H1 (cell line): Measurements from ENCODE around the gene LRTM2. TPM values are rescaled to one million over a fixed set of nuclear protein-coding genes. Genes with fewer than 3 reads are reported as not detected.

Source experiments
- CTCF ChIA-PET: fragments of 300-600 bp; sonication (Branson Sonifier 250); formaldehyde crosslinking; loops from one replicate; lab custom pipeline; 2021; ENCODE audit not compliant: partially characterized antibody; lab: Charles Lee
- POLR2A ChIA-PET: fragments of 300-600 bp; sonication (Branson Sonifier 250); formaldehyde crosslinking; loops from one replicate; lab custom pipeline; 2021; ENCODE audit warnings: inconsistent platforms; ENCODE audit not compliant: partially characterized antibody; lab: Charles Lee
- DNase-seq, 2 experiments: peaks; one replicate each; pipeline versions ENCODE4 v3.0.0 to v3.0.0-alpha.2; 2010 to 2022; ENCODE audit warnings: low spot score in 2 of 2, low read depth in 1 of 2, mixed read lengths in 1 of 2
- FAIRE-seq: peaks from 2 replicates; lab custom pipeline; 2011; peaks lifted over from hg19 to GRCh38; lab: Jason Lieb, UNC
- H2AFZ ChIP-seq: 2 replicates; pipeline ENCODE4 v1.8.1; 2012; ENCODE audit warnings: low read length, inconsistent platforms
- H2AK5ac ChIP-seq: 2 replicates; pipeline ENCODE4 v1.6.1; 2013; ENCODE audit warnings: low read depth, low read length
- H2BK120ac ChIP-seq: replicated peaks from 2 replicates; pipeline ENCODE3; 2013; ENCODE audit warnings: low read depth, low read length, inconsistent platforms
- H2BK12ac ChIP-seq: 2 replicates; pipeline ENCODE4 v1.6.1; 2013; ENCODE audit warnings: low read depth, low read length
- H2BK15ac ChIP-seq: 2 replicates; pipeline ENCODE4 v1.6.1; 2013; ENCODE audit warnings: low read length
- H2BK20ac ChIP-seq: 2 replicates; pipeline ENCODE4 v1.6.1; 2013; ENCODE audit warnings: low read length
- H2BK5ac ChIP-seq: 2 replicates; pipeline ENCODE4 v1.6.1; 2013; ENCODE audit warnings: low read depth, low read length
- H3K14ac ChIP-seq: 2 replicates; pipeline ENCODE4 v1.6.1; 2013; ENCODE audit warnings: inconsistent platforms; ENCODE audit not compliant: insufficient read length
- H3K18ac ChIP-seq: 2 replicates; pipeline ENCODE4 v1.6.1; 2013; ENCODE audit warnings: low read length; ENCODE audit errors: extremely low read depth
- H3K23ac ChIP-seq: 2 replicates; pipeline ENCODE4 v1.6.1; 2013; ENCODE audit warnings: inconsistent platforms; ENCODE audit not compliant: insufficient read length
- H3K23me2 ChIP-seq: 2 replicates; pipeline ENCODE4 v1.6.1; 2013; ENCODE audit warnings: low read depth, low read length
- H3K27ac ChIP-seq: 2 replicates; pipeline ENCODE4 v1.6.1; 2011; ENCODE audit warnings: low read depth, low read length, inconsistent platforms
- H3K27me3 ChIP-seq, 4 experiments: replicated peaks in 1 of 4; 1 replicate in 1 of 4; 2 replicates in 3 of 4; pipeline versions ENCODE4 v1.6.1 to v1.8.1; 2011 to 2013; ENCODE audit warnings: low read length in 3 of 4, mild to moderate bottlenecking in 3 of 4, inconsistent platforms in 2 of 4, mixed read lengths in 2 of 4, moderate library complexity in 1 of 4; ENCODE audit not compliant: control insufficient read depth in 3 of 4, insufficient read depth in 3 of 4; ENCODE audit errors: extremely low read depth in 1 of 4
- H3K36me3 ChIP-seq, 4 experiments: 2 replicates each; pipeline versions ENCODE4 v1.6.1 to v1.8.1; 2011 to 2013; ENCODE audit warnings: mild to moderate bottlenecking in 4 of 4, low read length in 3 of 4, moderate library complexity in 2 of 4, control low read depth in 1 of 4, inconsistent platforms in 1 of 4; ENCODE audit not compliant: insufficient read depth in 4 of 4, control insufficient read depth in 2 of 4
- H3K4ac ChIP-seq: replicated peaks from 2 replicates; pipeline ENCODE3; 2013; ENCODE audit warnings: low read length, low read depth, mixed read lengths, inconsistent platforms; ENCODE audit not compliant: insufficient read length
- H3K4me1 ChIP-seq, 4 experiments: replicated peaks in 1 of 4; 1 replicate in 1 of 4; 2 replicates in 3 of 4; pipeline versions ENCODE4 v1.6.1 to v1.8.1; 2011 to 2013; ENCODE audit warnings: low read length in 3 of 4, inconsistent platforms in 2 of 4, mixed read lengths in 1 of 4; ENCODE audit not compliant: insufficient read depth in 4 of 4, control insufficient read depth in 3 of 4
- H3K4me2 ChIP-seq, 2 experiments: 2 replicates each; pipeline versions ENCODE4 v1.6.1 to v1.8.1; 2011 to 2013; ENCODE audit warnings: low read depth in 2 of 2, low read length in 2 of 2, control low read depth in 1 of 2, inconsistent platforms in 1 of 2, mild to moderate bottlenecking in 1 of 2; ENCODE audit not compliant: insufficient read depth in 1 of 2
- H3K4me3 ChIP-seq, 4 experiments: fragments of 200-600, 300-600 bp in 1 of 4; sonication (generic), shearing (Covaris generic), sonication (Bioruptor Twin) in 1 of 4; 2 replicates each; pipeline versions ENCODE4 v1.5.1 to v1.8.1; 2011 to 2016; ENCODE audit warnings: low read length in 4 of 4, low read depth in 3 of 4, control low read depth in 2 of 4, inconsistent platforms in 2 of 4, mild to moderate bottlenecking in 2 of 4, mixed read lengths in 1 of 4, moderate library complexity in 1 of 4; ENCODE audit not compliant: insufficient read depth in 2 of 4; ENCODE audit errors: extremely low read depth in 1 of 4
- H3K56ac ChIP-seq: replicated peaks from 2 replicates; pipeline ENCODE3; 2013; ENCODE audit warnings: low read depth, mild to moderate bottlenecking, mixed read lengths, low read length, inconsistent platforms; ENCODE audit not compliant: insufficient read length
- H3K79me1 ChIP-seq: 2 replicates; pipeline ENCODE4 v1.6.1; 2013; ENCODE audit warnings: low read depth, low read length, control low read depth
- H3K79me2 ChIP-seq, 2 experiments: 2 replicates each; pipeline versions ENCODE4 v1.6.1 to v1.8.1; 2012 to 2013; ENCODE audit warnings: low read length in 2 of 2, mild to moderate bottlenecking in 2 of 2, inconsistent platforms in 1 of 2; ENCODE audit not compliant: insufficient read depth in 2 of 2, control insufficient read depth in 1 of 2
- H3K9ac ChIP-seq, 4 experiments: replicated peaks in 1 of 4; 1 replicate in 1 of 4; 2 replicates in 3 of 4; pipeline versions ENCODE4 v1.6.1 to v1.8.1; 2011 to 2013; ENCODE audit warnings: low read depth in 3 of 4, low read length in 3 of 4, control low read depth in 2 of 4, mild to moderate bottlenecking in 2 of 4, moderate library complexity in 2 of 4, inconsistent platforms in 1 of 4; ENCODE audit errors: extremely low read depth in 1 of 4
- H3K9me3 ChIP-seq, 2 experiments: 2 replicates each; pipeline versions ENCODE4 v1.6.1 to v1.8.1; 2012 to 2013; ENCODE audit warnings: mild to moderate bottlenecking in 2 of 2, moderate library complexity in 2 of 2, control low read depth in 1 of 2, inconsistent platforms in 1 of 2, low read depth in 1 of 2, low read length in 1 of 2, mixed read lengths in 1 of 2; ENCODE audit not compliant: insufficient read depth in 2 of 2
- H4K20me1 ChIP-seq, 2 experiments: replicated peaks in 1 of 2; 2 replicates each; pipeline versions ENCODE3 to v1.8.1; 2011 to 2013; ENCODE audit warnings: inconsistent platforms in 2 of 2, low read length in 2 of 2, mild to moderate bottlenecking in 1 of 2; ENCODE audit not compliant: insufficient read depth in 2 of 2, control insufficient read depth in 1 of 2
- H4K5ac ChIP-seq: 2 replicates; pipeline ENCODE4 v1.6.1; 2013; ENCODE audit warnings: low read length, low read depth, mixed read lengths, inconsistent platforms; ENCODE audit not compliant: insufficient read length
- H4K8ac ChIP-seq: 2 replicates; pipeline ENCODE4 v1.8.0; 2013; ENCODE audit warnings: mild to moderate bottlenecking, moderate library complexity, low read length, inconsistent platforms; ENCODE audit not compliant: insufficient read depth; ENCODE audit errors: extremely low read depth
- H4K91ac ChIP-seq: replicated peaks from 2 replicates; pipeline ENCODE3; 2013; ENCODE audit warnings: low read length, mixed read lengths, inconsistent platforms; ENCODE audit not compliant: insufficient read length
- ASH2L ChIP-seq: fragments of 200-600, 300-600 bp; sonication (generic); IDR thresholded peaks from one replicate; pipeline ENCODE4 v1.7.1; 2017; ENCODE audit warnings: low read length
- CTBP2 ChIP-seq: IDR thresholded peaks from 2 replicates; pipeline ENCODE4 v1.7.0; 2011; ENCODE audit warnings: borderline replicate concordance, mild to moderate bottlenecking, moderate library complexity, mixed read lengths, low read length; ENCODE audit not compliant: insufficient read depth, insufficient read length
- GABPA ChIP-seq: IDR thresholded peaks from 2 replicates; pipeline ENCODE4 v1.6.1; 2011; ENCODE audit warnings: mild to moderate bottlenecking, low read length, moderate library complexity, borderline replicate concordance; ENCODE audit not compliant: insufficient read depth
- HDAC2 ChIP-seq, 2 experiments: fragments of 300-600 bp in 1 of 2; sonication (generic) in 1 of 2; IDR thresholded peaks; 2 replicates each; pipeline ENCODE4 v1.6.1; 2011 to 2012; ENCODE audit warnings: low read depth in 2 of 2, low read length in 2 of 2, mild to moderate bottlenecking in 2 of 2, moderate library complexity in 2 of 2, borderline replicate concordance in 1 of 2, inconsistent platforms in 1 of 2
- SIN3A ChIP-seq, 2 experiments: IDR thresholded peaks in 1 of 2; conservative IDR thresholded peaks in 1 of 2; 2 replicates each; pipeline ENCODE4 v1.6.1; 2011 to 2012; ENCODE audit warnings: low read length in 2 of 2, improper control_type of control experiment in 1 of 2, low read depth in 1 of 2, mild to moderate bottlenecking in 1 of 2
- TBP ChIP-seq: IDR thresholded peaks from 2 replicates; pipeline ENCODE4 v1.6.1; 2011; ENCODE audit warnings: low read depth, low read length, improper control_type of control experiment
- TCF12 ChIP-seq: IDR thresholded peaks from 2 replicates; pipeline ENCODE4 v1.6.1; 2011; ENCODE audit warnings: low read depth, mild to moderate bottlenecking, low read length
- WGBS, 2 experiments: shearing (Covaris generic) in 1 of 2; methylation state at CpG; one replicate each; pipeline versions ENCODE4 v1.1.6 to v1.1.7; 2013 to 2015; ENCODE audit warnings: low lambda C conversion rate in 2 of 2, mixed read lengths in 2 of 2, inconsistent platforms in 1 of 2, low coverage in 1 of 2, missing lambda C conversion rate in 1 of 2; ENCODE audit not compliant: insufficient replicate concordance in 2 of 2, insufficient coverage in 1 of 2, insufficient read length in 1 of 2; ENCODE audit errors: extremely low coverage in 1 of 2, missing lambda C conversion rate in 1 of 2; 5-methylcytosine and 5-hydroxymethylcytosine counted together
- polyA plus RNA-seq, 7 experiments: library from polyadenylated mRNA; depleted of rRNA in 3 of 7; stranded (reverse) in 5 of 7; unstranded in 2 of 7; fragments of >200 nt in 5 of 7; fragments of 200-250 nt in 2 of 7; gene quantifications; 1 replicate in 5 of 7; 2 replicates in 1 of 7; 4 replicates in 1 of 7; pipeline versions ENCODE4 v1.2.1 to v1.2.3, GENCODE V29; 2011 to 2013; ENCODE audit warnings: missing spikeins in 2 of 7, mixed read lengths in 2 of 7
- total RNA-seq: library from RNA; stranded (reverse); fragmentation: NEBNext Ultra II Directional; extraction: Animal tissue kit (Norgen Biotek cat#: 25700); gene quantifications from 2 replicates; pipeline ENCODE4 v1.2.1, GENCODE V29; 2021
- TF ChIP-seq, protein P1 (sequence below): IDR thresholded peaks from 2 replicates; pipeline ENCODE4 v1.6.1; 2012; ENCODE audit warnings: inconsistent platforms

Gene LRTM2
- total and polyA plus RNA-seq, 2 of the 8 experiments (the other 6 are each of a cell fraction or from before 2014, with no cell fraction given): 0.06 TPM; not detected in 1

DNA sequence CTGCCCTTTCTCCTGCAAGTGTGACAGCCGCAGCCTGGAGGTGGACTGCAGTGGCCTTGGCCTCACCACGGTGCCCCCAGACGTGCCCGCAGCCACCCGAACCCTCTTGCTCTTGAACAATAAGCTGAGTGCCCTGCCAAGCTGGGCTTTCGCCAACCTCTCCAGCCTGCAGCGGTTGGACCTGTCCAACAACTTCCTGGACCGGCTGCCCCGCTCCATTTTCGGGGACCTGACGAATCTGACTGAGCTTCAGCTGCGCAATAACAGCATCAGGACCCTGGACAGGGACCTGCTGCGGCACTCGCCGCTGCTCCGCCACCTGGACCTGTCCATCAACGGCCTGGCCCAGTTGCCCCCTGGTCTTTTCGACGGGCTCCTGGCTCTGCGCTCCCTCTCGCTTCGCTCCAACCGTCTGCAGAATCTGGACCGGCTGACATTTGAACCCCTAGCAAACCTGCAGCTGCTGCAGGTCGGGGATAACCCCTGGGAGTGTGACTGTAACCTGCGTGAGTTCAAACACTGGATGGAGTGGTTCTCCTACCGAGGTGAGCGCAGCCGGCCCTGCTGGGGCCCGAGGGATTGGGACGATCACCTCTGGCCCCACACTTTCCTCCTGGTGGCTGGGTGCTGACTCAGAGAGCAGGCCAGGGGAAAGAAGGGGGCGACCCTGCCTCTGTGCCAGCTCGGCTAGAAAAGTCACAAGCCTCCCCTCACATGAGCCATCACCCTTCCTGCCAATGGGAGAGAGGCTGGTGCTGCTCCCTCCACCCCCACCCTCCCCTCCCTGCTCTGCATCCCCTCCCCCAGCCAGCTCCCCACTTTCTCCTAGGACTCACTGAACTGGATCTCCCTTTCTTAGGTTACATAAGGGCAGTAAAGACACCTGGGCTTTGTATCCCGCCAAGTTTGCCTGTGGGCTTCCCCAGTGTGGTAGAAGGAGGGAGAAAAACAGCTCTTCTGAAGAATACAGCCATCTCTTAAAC is 10.9 kb downstream of the LRTM2 start:
- Histone ChIP-seq H2AK5ac (no peak overlapping the region), H3K4me3 (peak overlapping the region in 3 of 4 experiments; percentile 9 to 49 (median 29); a peak in 6 of 8 replicates), H3K79me2 (no peaks in the 10 kb centered on the region), H2AFZ (no peak overlapping the region), H2BK12ac (no peak overlapping the region), H3K9me3 (no peaks in the 10 kb centered on the region), H3K36me3 (no peaks in the 10 kb centered on the region), H3K56ac (no peak overlapping the region), H3K79me1 (no peaks in the 10 kb centered on the region; the same call in 1 of the 2 replicates), H3K4me2 (peak overlapping the region; percentile 49 to 73), H2BK5ac (no peak overlapping the region), H2BK20ac (no peak overlapping the region), H4K20me1 (peaks cover 0 to 4% of the 10 kb centered on the region in 2 experiments), H2BK120ac (no peak overlapping the region), H2BK15ac (0 out of 2 replicates have a peak overlapping the region, but pooled peaks have one; percentile 29), H3K27me3 (peaks cover 0 to 5% (median 2%) of the 10 kb centered on the region in 4 experiments; a peak in 3 of 7 replicates), H3K4me1 (peaks cover 0 to 7% (median 6%) of the 10 kb centered on the region in 4 experiments; a peak in 5 of 7 replicates), H3K23me2 (peaks cover 3% of the 10 kb centered on the region; the same call in 1 of the 2 replicates), H4K5ac (no peak overlapping the region), H3K27ac (no peak overlapping the region), H4K8ac (0 out of 2 replicates have a peak overlapping the region, but pooled peaks have one; percentile 57), H4K91ac (no peak overlapping the region), H3K9ac (no peak overlapping the region), H3K14ac (no peak overlapping the region), H3K4ac (no peak overlapping the region), H3K18ac (no peak overlapping the region; the same call in 1 of the 2 replicates), H3K23ac (no peak overlapping the region)
- WGBS, 2 experiments: 27% methylated on average over 32 of the region's 34 CpGs; no CpG with 5 or more reads in 1 of the 2 experiments
- no peak for FAIRE-seq
- POLR2A ChIA-PET: interaction anchor here (1.0 kb wide), 1 partner anchor 141 kb away, joined by 3 read pairs; no protein-coding TSS in a partner anchor
- CTCF ChIA-PET: interaction anchor here (0.6 to 3.9 kb wide), 8 partner anchors 8 to 297 kb away, joined by 3 to 20 read pairs (median 3); partner anchors contain the start of gene CACNA2D4
- peak; percentile 59 to 89 for DNase-seq
- TF ChIP-seq SIN3A (conservative IDR thresholded peaks at IDR 0.05 in 1 of 2, IDR thresholded peaks at IDR 0.05 in 1 of 2; ENCODE audit: low read depth in 1 of 2, low read length in 2 of 2) (peak; percentile 97), CTBP2 (no peak), GABPA (peak; percentile 65; the same call in 1 of the 2 replicates), HDAC2 (IDR thresholded peaks at IDR 0.05; ENCODE audit: borderline replicate concordance in 1 of 2, low read depth in 2 of 2, low read length in 2 of 2) (peak; percentile 86 to 91; a peak in 2 of 4 replicates), TBP (peak; percentile 53; the same call in 1 of the 2 replicates), TCF12 (peak; percentile 57; the same call in 1 of the 2 replicates), ASH2L (peak; percentile 40)
- TF ChIP-seq, protein P1, sequence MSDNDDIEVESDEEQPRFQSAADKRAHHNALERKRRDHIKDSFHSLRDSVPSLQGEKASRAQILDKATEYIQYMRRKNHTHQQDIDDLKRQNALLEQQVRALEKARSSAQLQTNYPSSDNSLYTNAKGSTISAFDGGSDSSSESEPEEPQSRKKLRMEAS: peak; percentile 71
